GM12874 (cell line): Measurements from ENCODE around the gene UQCRFS1.

Experiments
- CTCF ChIP-seq: IDR thresholded peaks from 2 replicates; pipeline ENCODE4 v1.5.1; 2011; ENCODE audit warnings: low read depth, mild to moderate bottlenecking, control low read depth, low read length, moderate library complexity; ENCODE audit not compliant: insufficient read depth

The UQCRFS1 gene

GRCh38 chr19:29212648-29213573, at the start of gene UQCRFS1:
UQCRFS1 (minus strand) TSS chr19:29213151; CDS start chr19:29213118, 33 bp downstream.
- no peak for TF ChIP-seq CTCF

DNA sequence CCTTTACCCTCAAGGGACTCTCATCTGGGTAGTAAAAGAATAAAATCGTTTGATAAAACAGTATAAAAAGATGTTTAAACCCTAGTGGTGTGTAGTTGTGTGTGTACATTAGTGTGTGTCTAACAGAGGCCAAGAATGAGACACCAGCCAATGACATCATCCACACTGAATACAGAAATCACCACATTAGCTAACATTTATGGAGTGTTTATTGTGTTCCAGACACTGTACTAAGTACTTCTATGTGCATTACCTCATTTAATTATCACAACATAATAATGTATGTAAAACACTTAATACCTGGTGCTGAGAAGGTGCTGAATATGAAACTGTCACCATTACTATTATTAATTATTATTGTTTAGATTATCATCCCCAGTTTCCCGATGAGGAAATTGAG, 49.1 kb upstream of the UQCRFS1 start:
- no peak for TF ChIP-seq CTCF

GRCh38 chr19:29260477-29261317, 47.7 kb upstream of the UQCRFS1 start:
- peak; percentile 45 for TF ChIP-seq CTCF

- TF ChIP-seq CTCF = no peak
These were observed 46.9 kb upstream of the UQCRFS1 start for GRCh38 chr19:29259867-29260281.

DNA sequence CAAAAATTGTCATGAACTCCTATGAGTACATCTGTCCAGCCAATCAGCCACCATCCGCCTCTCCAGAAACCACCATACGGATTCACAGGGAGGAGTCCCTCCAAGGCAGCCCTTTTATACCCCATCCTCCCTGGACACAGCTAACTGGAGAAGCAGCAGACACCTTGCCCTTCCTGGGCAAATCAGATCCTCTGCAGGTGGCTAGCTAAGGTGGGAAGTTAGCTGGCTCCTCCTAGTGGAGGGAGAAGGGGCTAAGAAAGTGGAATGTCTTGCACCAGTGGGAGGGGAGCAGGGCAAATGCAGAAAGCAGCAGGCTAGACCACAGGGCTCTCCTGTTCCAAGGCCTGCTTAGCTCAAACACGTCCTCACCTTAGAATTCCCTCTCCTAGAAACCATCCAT, 46.2 kb upstream of the UQCRFS1 start:
- 0 out of 2 replicates have a peak, but pooled peaks have one; percentile 14 for TF ChIP-seq CTCF

DNA sequence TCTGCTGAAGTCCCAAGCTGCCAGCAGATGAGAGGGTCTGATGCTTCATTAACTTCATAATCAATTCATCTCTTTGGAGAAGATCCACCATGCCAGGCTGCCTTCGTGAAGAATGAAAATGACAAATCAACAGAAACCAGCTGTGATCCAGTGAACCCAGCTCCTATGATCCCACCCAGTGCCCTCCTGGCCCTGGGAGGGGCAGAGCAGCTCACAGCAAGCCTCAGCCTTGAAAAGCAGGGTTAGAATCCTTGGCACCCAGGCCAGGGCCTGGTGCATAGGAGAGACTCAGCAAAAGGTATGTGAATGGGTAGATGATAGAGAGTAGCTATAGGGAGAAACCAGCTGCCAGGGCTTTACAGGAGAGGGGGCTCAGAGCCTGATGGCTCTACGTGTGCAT, 43.6 kb upstream of the UQCRFS1 start:
- TF ChIP-seq CTCF = no peak

DNA sequence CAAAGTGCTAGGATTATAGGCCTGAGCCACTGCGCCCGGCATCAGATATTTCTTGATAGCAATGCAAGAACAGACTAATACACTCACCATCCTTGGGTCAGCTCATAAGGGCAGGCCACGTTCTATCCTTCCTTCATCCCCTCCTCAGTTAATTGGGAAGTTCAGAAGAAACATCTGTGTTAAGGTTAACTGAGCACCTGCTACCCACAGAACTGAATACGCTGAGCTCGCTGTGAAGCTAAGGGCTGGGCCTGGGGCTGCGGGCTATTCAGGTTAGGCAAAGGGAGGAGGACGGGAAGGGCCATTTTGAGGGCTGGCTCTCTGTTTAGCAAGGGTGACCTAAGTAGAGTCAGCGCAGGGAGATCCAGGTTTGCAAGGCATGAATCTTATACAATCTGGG, 43.0 kb upstream of the UQCRFS1 start:
- TF ChIP-seq CTCF = no peak
